ENCODE measurements around the gene FDCSP. TPM values are rescaled to one million over a fixed set of nuclear protein-coding genes. Genes with fewer than 3 reads are reported as not detected.
"Not testable (repeated sequence)": the region's sequence is repeated elsewhere in the genome, so short reads cannot be mapped to it uniquely, and the experiment has no call there.

The FDCSP gene
- total RNA-seq, 4 donors from 2014 or later = 19.1 TPM; not detected in 3

DNA sequence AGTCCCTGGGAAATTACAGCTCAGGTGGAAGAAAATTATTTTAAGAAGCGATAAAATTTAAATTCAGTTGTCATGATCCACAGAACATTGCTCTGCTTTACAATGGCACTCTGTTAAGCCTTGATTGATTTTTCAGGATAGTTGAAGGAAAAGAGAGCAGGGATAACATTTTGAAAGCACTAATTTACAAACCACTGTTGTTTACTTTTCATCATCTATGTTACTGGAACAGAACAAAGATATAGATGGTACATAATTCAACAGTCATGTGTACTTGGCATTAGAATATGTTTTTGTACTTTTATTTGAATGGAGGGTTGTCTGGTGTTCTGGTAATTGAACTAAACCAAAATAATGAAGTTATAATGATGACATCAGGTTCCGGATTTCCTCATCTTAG is 33.0 kb upstream of the FDCSP start:
- H3K27ac ChIP-seq = no peak overlapping the region
- no peaks in the 10 kb centered on the region for H3K27me3 ChIP-seq
- ATAC-seq = no peak
- no peak overlapping the region for H3K4me3 ChIP-seq
- TF ChIP-seq EP300 (IDR thresholded peaks at IDR 0.05) = no peak
- no peak for TF ChIP-seq POLR2A (IDR thresholded peaks at IDR 0.05)
- no peaks in the 10 kb centered on the region for H3K36me3 ChIP-seq
- H3K4me1 ChIP-seq = no peaks in the 10 kb centered on the region
- no peaks in the 10 kb centered on the region for H3K9me3 ChIP-seq
- WGBS, 2 donors (ENCODE audit: low coverage in 1 of 2) = 82 to 87% methylated on average over 2 of the region's 2 CpGs

DNA sequence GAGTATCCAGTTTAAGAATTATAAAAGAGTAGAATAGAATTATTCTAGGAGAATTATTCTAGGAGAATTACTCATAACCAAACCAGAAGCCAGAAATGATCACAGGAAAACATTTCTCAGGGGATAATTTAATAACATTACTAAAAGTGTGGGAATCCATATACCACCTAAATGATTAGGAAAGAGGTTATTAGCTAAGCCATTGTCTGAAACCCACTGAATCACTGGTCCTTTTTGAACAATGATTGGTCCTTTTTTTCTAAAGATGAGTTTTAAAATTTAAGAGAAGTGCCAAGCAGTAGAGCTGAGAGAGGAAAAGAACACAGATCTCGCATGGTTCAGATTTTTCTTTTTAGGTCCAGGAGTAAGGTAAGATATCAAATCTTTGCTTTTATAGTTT is 30.5 kb upstream of the FDCSP start, which contains the start of gene ODAM:
Gene ODAM (plus strand): TSS at position 301 of the 400 bp plus-strand sequence. CDS start 819 bp downstream, outside the sequence.
- H3K27ac ChIP-seq = no peak within 1 kb of the TSS
- no peaks in the 10 kb centered on the region for H3K9me3 ChIP-seq
- TF ChIP-seq, protein P1, sequence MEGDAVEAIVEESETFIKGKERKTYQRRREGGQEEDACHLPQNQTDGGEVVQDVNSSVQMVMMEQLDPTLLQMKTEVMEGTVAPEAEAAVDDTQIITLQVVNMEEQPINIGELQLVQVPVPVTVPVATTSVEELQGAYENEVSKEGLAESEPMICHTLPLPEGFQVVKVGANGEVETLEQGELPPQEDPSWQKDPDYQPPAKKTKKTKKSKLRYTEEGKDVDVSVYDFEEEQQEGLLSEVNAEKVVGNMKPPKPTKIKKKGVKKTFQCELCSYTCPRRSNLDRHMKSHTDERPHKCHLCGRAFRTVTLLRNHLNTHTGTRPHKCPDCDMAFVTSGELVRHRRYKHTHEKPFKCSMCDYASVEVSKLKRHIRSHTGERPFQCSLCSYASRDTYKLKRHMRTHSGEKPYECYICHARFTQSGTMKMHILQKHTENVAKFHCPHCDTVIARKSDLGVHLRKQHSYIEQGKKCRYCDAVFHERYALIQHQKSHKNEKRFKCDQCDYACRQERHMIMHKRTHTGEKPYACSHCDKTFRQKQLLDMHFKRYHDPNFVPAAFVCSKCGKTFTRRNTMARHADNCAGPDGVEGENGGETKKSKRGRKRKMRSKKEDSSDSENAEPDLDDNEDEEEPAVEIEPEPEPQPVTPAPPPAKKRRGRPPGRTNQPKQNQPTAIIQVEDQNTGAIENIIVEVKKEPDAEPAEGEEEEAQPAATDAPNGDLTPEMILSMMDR (IDR thresholded peaks at IDR 0.05) = no peak
- no peak for TF ChIP-seq POLR2A (IDR thresholded peaks at IDR 0.05)
- no peak for TF ChIP-seq EP300 (IDR thresholded peaks at IDR 0.05)
- TF ChIP-seq POLR2AphosphoS5 (IDR thresholded peaks at IDR 0.05) = no peak
- ATAC-seq = no peak
- no peaks in the 10 kb centered on the region for H3K36me3 ChIP-seq
- whole genome bisulfite sequencing, 2 donors (ENCODE audit: low coverage in 1 of 2) = 54 to 94% methylated on average over 1 of the region's 1 CpG
- no peaks in the 10 kb centered on the region for H3K4me1 ChIP-seq
- no peaks in the 10 kb centered on the region for H3K27me3 ChIP-seq
- no peak within 1 kb of the TSS for H3K4me3 ChIP-seq

DNA sequence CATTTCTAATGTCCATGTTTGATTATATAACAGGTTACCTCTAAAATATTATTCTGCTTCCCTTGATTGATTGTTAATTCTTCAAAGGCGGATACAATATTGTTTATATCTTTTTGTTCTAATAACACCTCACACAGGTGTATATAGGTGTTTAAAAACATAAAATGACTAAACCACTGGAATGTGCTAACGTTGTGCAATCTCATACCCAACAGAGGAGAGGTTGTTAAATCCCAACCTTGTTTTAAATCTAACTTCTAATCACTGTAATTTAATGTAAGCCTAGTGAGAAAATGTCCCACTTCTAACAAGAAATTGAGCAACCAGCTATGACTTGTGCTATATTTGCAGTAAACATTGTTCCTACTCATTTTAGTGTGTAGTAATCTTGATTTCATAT is 29.1 kb upstream of the FDCSP start:
- TF ChIP-seq POLR2A (IDR thresholded peaks at IDR 0.05) = no peak
- TF ChIP-seq, protein P1 (IDR thresholded peaks at IDR 0.05) = no peak
- TF ChIP-seq EP300 (IDR thresholded peaks at IDR 0.05) = no peak
- TF ChIP-seq POLR2AphosphoS5 (IDR thresholded peaks at IDR 0.05) = no peak
- no peaks in the 10 kb centered on the region for H3K27me3 ChIP-seq
- no peak overlapping the region for H3K27ac ChIP-seq
- H3K4me1 ChIP-seq = no peaks in the 10 kb centered on the region
- no peaks in the 10 kb centered on the region for H3K36me3 ChIP-seq
- no peaks in the 10 kb centered on the region for H3K9me3 ChIP-seq
- H3K4me3 ChIP-seq = no peak overlapping the region
- ATAC-seq = no peak
- 65 to 81% methylated on average over 2 of the region's 2 CpGs for WGBS, 2 donors (ENCODE audit: low coverage in 1 of 2)

DNA sequence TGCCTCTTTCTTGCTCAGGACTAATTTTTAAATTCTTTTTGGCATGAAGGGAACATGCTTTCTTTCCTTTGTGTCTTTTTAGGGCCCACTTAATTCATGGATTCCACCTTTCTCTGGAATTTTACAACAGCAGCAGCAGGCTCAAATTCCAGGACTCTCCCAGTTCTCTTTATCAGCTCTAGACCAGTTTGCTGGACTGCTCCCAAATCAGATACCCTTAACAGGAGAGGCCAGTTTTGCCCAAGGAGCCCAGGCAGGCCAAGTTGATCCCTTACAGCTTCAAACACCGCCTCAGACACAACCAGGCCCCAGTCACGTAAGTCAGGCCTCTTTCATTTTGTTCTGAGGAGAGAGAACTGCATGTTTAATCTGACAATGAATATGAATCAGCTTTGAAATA is 28.1 kb upstream of the FDCSP start:
- H3K27ac ChIP-seq = no peak overlapping the region
- H3K9me3 ChIP-seq = no peaks in the 10 kb centered on the region
- no peak for TF ChIP-seq POLR2A (IDR thresholded peaks at IDR 0.05)
- TF ChIP-seq, protein P1 (IDR thresholded peaks at IDR 0.05) = no peak
- TF ChIP-seq POLR2AphosphoS5 (IDR thresholded peaks at IDR 0.05) = no peak
- no peak for TF ChIP-seq EP300 (IDR thresholded peaks at IDR 0.05)
- H3K27me3 ChIP-seq = no peaks in the 10 kb centered on the region
- WGBS, 2 donors (ENCODE audit: low coverage in 1 of 2) = 72 to 80% methylated on average over 1 to 2 of the region's 2 CpGs
- H3K4me3 ChIP-seq = no peak overlapping the region
- no peaks in the 10 kb centered on the region for H3K4me1 ChIP-seq
- ATAC-seq = no peak
- H3K36me3 ChIP-seq = no peaks in the 10 kb centered on the region

DNA sequence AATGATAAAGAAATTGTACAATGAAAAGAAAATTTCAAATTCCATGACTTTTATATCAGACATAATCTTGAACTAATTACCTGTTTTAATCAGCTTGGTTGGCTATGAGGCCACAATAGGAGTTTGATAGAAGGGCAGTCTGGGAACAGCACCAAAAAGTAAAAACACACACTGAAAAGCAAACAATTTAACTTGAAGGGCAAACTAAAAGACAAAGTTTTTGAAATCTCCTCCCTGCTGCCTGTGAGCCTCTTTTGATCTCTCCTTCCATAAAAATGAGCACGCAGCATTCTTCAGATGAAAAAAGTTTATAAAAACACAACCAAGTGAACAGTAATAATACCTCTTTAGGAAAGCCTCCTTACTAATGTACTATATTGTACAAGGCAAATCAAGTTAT is 22.3 kb upstream of the FDCSP start:
- TF ChIP-seq POLR2AphosphoS5 (IDR thresholded peaks at IDR 0.05) (no peak), EP300 (IDR thresholded peaks at IDR 0.05) (no peak), POLR2A (IDR thresholded peaks at IDR 0.05) (no peak)
- TF ChIP-seq, protein P1 (IDR thresholded peaks at IDR 0.05) = no peak
- H3K36me3 ChIP-seq = no peaks in the 10 kb centered on the region
- H3K9me3 ChIP-seq = no peaks in the 10 kb centered on the region
- 79 to 86% methylated on average over 1 of the region's 1 CpG for WGBS, 2 donors (ENCODE audit: low coverage in 1 of 2)
- no peak overlapping the region for H3K27ac ChIP-seq
- no peak for ATAC-seq
- H3K4me1 ChIP-seq = no peaks in the 10 kb centered on the region
- H3K27me3 ChIP-seq = no peaks in the 10 kb centered on the region
- H3K4me3 ChIP-seq = no peak overlapping the region

- H3K4me3 ChIP-seq, H3K9me3 ChIP-seq, H3K27ac ChIP-seq, H3K27me3 ChIP-seq, H3K4me1 ChIP-seq, ATAC-seq, H3K36me3 ChIP-seq: not testable (repeated sequence)
- no CpG with 5 or more reads among the region's 4 CpGs for WGBS, 2 donors (ENCODE audit: low coverage in 1 of 2)
Observed at GRCh38 chr4:70212752-70213151, 13.2 kb upstream of the FDCSP start.

GRCh38 chr4:70216109-70216508 is 9.8 kb upstream of the FDCSP start:
- not testable (repeated sequence) for H3K36me3 ChIP-seq, ATAC-seq, H3K4me3 ChIP-seq, H3K4me1 ChIP-seq, H3K27me3 ChIP-seq, H3K9me3 ChIP-seq, H3K27ac ChIP-seq

GRCh38 chr4:70216550-70216949 is 9.4 kb upstream of the FDCSP start:
- not testable (repeated sequence) for H3K9me3 ChIP-seq, H3K4me3 ChIP-seq, H3K27ac ChIP-seq, H3K4me1 ChIP-seq, ATAC-seq, H3K36me3 ChIP-seq, H3K27me3 ChIP-seq
- 100% methylated on average over 1 of the region's 1 CpG for WGBS, 2 donors (ENCODE audit: low coverage in 1 of 2)

DNA sequence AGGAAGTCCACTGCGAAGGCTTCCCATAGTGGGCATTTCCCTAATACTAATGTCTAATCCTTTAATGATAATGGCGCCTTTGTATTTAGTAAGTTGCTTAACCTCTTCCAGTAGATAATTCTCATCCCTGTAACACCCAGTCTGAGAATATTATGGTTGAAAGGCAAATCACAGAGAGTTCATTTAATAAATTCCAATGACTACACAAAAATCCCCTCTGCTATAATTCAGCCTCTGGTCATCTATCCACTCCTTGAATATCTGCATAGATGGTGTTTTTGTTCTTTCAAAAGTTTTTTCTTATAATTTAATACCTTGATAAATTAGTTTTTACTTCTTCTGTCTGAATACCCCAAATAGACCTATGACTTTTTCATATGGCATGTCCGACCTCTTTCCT is 4.5 kb upstream of the FDCSP start:
- not testable (repeated sequence) for H3K36me3 ChIP-seq, ATAC-seq, H3K4me1 ChIP-seq, H3K4me3 ChIP-seq, H3K27me3 ChIP-seq, H3K9me3 ChIP-seq, H3K27ac ChIP-seq
- 78 to 92% methylated on average over 1 to 3 of the region's 3 CpGs for WGBS, 2 donors (ENCODE audit: low coverage in 1 of 2)
